ENCODE measurements around the gene CCDC142. TPM values are rescaled to one million over a fixed set of nuclear protein-coding genes. Genes with fewer than 3 reads are reported as not detected.
A peak's percentile ranks its signal among the peaks of the same experiment; 100 is the strongest.

Gene CCDC142
- total and polyA plus RNA-seq, 10 donors, result 2.8 to 59.4 (median 26.0) TPM

DNA sequence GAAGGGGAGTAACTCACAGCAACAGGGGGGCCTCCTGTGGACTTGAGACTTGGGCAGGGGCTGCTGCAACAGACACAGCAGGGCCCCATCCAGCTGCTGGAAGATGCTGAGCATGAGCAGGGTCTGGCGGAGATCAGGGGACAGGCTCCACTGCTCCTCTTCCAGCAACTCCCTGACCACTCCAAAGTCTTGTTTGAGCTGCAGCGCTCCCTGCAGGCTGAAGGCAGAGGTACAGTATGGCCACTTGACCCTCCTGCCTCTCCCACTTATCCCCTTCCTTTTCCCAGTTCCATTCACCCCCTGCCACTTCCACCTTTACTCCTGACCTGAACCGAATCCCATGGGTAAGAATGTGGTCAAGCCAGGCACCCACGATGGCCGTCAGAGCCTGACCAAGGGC, 7.9 kb downstream of the CCDC142 start:
- H3K36me3 ChIP-seq, result peaks cover 0 to 70% (median 29%) of the 10 kb centered on the region in 6 donors
- TF ChIP-seq POLR2A (IDR thresholded peaks at IDR 0.05), result no peak
- peak in 1 of 11 experiments; percentile 19 for TF ChIP-seq CTCF (IDR thresholded peaks at IDR 0.05 in 8 of 11, conservative IDR thresholded peaks at IDR 0.05 in 3 of 11)
- intact Hi-C loops (cut with DNase I; ENCODE audit: low total_unique reads), result no loop called here

GRCh38 chr2:74474481-74474880, 8.3 kb downstream of the CCDC142 start:
- TF ChIP-seq POLR2A (IDR thresholded peaks at IDR 0.05) (no peak), CTCF (IDR thresholded peaks at IDR 0.05 in 8 of 11, conservative IDR thresholded peaks at IDR 0.05 in 3 of 11) (no peak), POLR2AphosphoS5 (IDR thresholded peaks at IDR 0.05) (no peak)
- intact Hi-C loops (cut with DNase I; ENCODE audit: low total_unique reads), result no loop called here
- H3K4me3 ChIP-seq, result no peak overlapping the region
- no peaks in the 10 kb centered on the region for H3K9me3 ChIP-seq
- H3K36me3 ChIP-seq, result peaks cover 0 to 66% (median 27%) of the 10 kb centered on the region in 6 donors
- H3K27me3 ChIP-seq (replicated peaks in 1 of 7), result no peaks in the 10 kb centered on the region
- 94 to 99% (median 95%) methylated on average over 6 of the region's 6 CpGs for WGBS, 5 donors
- H3K4me1 ChIP-seq, result peaks cover 18 to 53% (median 25%) of the 10 kb centered on the region in 6 donors
- DNase-seq, result peak; percentile 69
- no peak overlapping the region for H3K27ac ChIP-seq

More for the DNA sequence above, 7.9 kb downstream of the CCDC142 start:
- no peak overlapping the region for H3K27ac ChIP-seq
- H3K4me3 ChIP-seq, result no peak overlapping the region
- WGBS, 5 donors, result 81 to 91% (median 89%) methylated on average over 5 of the region's 5 CpGs
- peaks cover 19 to 57% (median 26%) of the 10 kb centered on the region in 6 donors for H3K4me1 ChIP-seq
- no peaks in the 10 kb centered on the region for H3K27me3 ChIP-seq (replicated peaks in 1 of 7)
- DNase-seq, result peak; percentile 69
- no peaks in the 10 kb centered on the region for H3K9me3 ChIP-seq

DNA sequence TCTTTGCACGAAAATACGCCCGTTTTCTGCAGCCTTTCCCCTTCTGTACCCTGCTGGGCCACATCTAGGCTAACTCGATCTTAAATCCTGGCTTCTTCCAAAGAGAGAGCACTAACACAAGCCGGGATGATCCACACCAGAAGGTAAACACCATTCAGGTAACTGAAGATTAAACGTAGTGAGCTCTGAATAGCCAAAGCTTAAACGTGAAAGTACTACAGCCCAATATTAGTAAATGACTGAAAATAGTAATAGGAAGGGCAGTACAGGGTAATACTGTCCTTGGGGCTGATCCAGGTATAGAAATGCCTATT, 9.9 kb downstream of the CCDC142 start:
- no peaks in the 10 kb centered on the region for H3K9me3 ChIP-seq
- peak overlapping the region; percentile 54 to 78 (median 71) for H3K4me3 ChIP-seq
- no peaks in the 10 kb centered on the region for H3K27me3 ChIP-seq (replicated peaks in 1 of 7)
- peaks cover 0 to 50% (median 22%) of the 10 kb centered on the region in 6 donors for H3K36me3 ChIP-seq
- DNase-seq, result no peak
- intact Hi-C loops (cut with DNase I; ENCODE audit: low total_unique reads), result no loop called here
- peaks cover 18 to 47% (median 25%) of the 10 kb centered on the region in 6 donors for H3K4me1 ChIP-seq
- WGBS, 5 donors, result 8 to 16% (median 11%) methylated on average over 7 of the region's 7 CpGs
- TF ChIP-seq CTCF (IDR thresholded peaks at IDR 0.05 in 8 of 11, conservative IDR thresholded peaks at IDR 0.05 in 3 of 11), result no peak
- no peak for TF ChIP-seq POLR2AphosphoS5 (IDR thresholded peaks at IDR 0.05)
- TF ChIP-seq POLR2A (IDR thresholded peaks at IDR 0.05), result no peak
- H3K27ac ChIP-seq, result peak overlapping the region; percentile 77 to 93 (median 91)

DNA sequence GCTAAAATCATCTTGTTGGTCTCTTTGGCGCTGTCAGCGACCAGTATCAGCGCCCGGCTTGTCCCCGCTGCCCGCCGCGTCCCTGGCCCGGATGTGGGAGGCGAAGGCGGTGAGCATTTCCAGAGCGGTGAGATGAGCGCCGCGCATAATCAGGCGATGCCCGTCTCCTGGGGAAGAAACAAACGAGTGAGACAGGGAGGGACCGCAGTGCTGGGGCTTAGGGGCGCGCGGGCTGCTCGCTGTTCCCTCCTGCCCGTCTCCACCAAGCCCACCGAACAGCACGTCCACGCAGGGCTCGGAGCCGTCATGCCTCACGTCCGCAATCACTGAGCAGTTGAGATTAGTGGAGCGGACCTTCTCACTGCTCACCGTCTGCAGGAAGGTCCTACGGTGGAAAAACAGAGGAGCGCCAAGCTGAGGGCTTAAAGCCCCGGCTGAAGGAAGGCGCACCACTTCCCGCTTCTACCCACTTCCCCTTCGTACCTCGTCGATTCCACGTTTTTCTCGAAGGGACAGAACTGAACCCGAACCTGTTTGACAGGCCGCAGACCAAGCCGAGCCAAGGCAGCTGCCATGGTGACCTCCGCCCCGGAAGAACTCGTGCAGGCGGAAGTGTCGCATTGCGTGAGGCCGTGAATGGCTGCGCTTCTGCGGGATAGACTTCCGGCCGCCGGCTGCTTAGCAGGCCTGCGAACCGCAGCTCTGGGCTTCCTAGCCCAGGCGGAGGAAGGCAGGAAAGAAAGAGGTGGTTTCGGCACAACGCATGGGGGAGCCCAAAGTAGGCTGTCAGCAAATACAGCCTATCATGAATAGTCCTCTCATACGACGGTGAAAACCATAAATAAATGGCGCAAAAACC, 10.5 kb downstream of the CCDC142 start, which contains the start of gene MRPL53:
MRPL53 (minus strand) TSS at position 595 of the 859 bp plus-strand sequence; CDS start at position 575, 20 bp downstream.
- TF ChIP-seq POLR2AphosphoS5 (IDR thresholded peaks at IDR 0.05) (peak; percentile 99 to 100 (median 99)), POLR2A (IDR thresholded peaks at IDR 0.05) (peak; percentile 78 to 92 (median 82)), CTCF (IDR thresholded peaks at IDR 0.05 in 8 of 11, conservative IDR thresholded peaks at IDR 0.05 in 3 of 11) (peak in 3 of 11 experiments; percentile 10 to 31 (median 20))
- peaks cover 18 to 43% (median 25%) of the 10 kb centered on the region in 6 donors for H3K4me1 ChIP-seq
- peak within 1 kb of the TSS; percentile 77 to 93 (median 91) for H3K27ac ChIP-seq
- peaks cover 0 to 44% (median 19%) of the 10 kb centered on the region in 6 donors for H3K36me3 ChIP-seq
- WGBS, 5 donors, result 0 to 1% (median 0%) methylated on average over 55 to 66 of the region's 66 CpGs
- no peaks in the 10 kb centered on the region for H3K9me3 ChIP-seq
- DNase-seq, result peak; percentile 98
- intact Hi-C loops (cut with DNase I; ENCODE audit: low total_unique reads), result no loop called here
- no peaks in the 10 kb centered on the region for H3K27me3 ChIP-seq (replicated peaks in 1 of 7)
- peak within 1 kb of the TSS; percentile 54 to 78 (median 71) for H3K4me3 ChIP-seq

Measured in spleen (tissue), 11 donors.